Neural cell (in vitro differentiated cells): ENCODE measurements around the gene ARHGAP35.

Experiments
- CTCF ChIP-seq: fragments of 450-650 bp; IDR thresholded peaks from 2 replicates; pipeline ENCODE4 v1.5.1; 2014; ENCODE audit warnings: antibody characterized with exemption, mild to moderate bottlenecking, moderate library complexity; ENCODE audit not compliant: poor library complexity, severe bottlenecking
- EZH2 ChIP-seq: fragments of 200-600, 300-800 bp; shearing (Covaris generic), sonication (generic); IDR thresholded peaks from 2 replicates; pipeline ENCODE4 v1.6.1; 2014; ENCODE audit warnings: antibody characterized with exemption, low read length, borderline replicate concordance, mild to moderate bottlenecking; ENCODE audit not compliant: insufficient read depth, poor library complexity, severe bottlenecking
- TAF1 ChIP-seq: IDR thresholded peaks from 2 replicates; pipeline ENCODE4 v1.6.1; 2012; ENCODE audit warnings: low read depth

DNA sequence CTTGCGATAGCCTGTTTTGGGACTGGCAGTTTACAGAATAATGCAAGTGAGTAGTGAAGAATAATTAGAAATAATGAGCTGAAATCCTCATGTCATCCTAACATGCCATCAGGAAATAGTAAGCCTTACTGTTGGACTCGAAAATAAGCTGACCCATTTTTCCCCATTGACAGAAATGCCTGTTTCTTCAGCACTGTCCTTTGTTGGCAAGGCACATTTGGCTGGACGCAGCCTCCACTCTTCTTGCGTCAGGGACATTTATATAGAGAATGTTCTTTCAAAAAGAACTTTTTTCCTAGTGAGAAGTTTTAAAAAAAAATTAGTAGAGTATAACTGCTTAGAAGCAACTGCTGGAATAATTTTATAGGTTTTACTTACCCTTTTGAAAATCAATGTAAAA is 47.1 kb downstream of the ARHGAP35 start:
- TF ChIP-seq CTCF (no peak), TAF1 (no peak), EZH2 (no peak)
